GM23338 (cell line): ENCODE measurements around the gene CHST15. TPM values are rescaled to one million over a fixed set of nuclear protein-coding genes. Genes with fewer than 3 reads are reported as not detected.

ENCODE experiments used
- ATAC-seq: fragments of 200-7000 bp; cut with Tn5 transposase; 3 replicates; pipeline ENCODE4 v1.9.1; 2020
- DNase-seq: peaks from one replicate; pipeline ENCODE4 v3.0.0-alpha.2; 2015; ENCODE audit warnings: low spot score
- H2AFZ ChIP-seq: fragments of 200-600 bp; sonication (generic); 2 replicates; pipeline ENCODE4 v1.8.0; 2016; ENCODE audit warnings: antibody characterized with exemption, mild to moderate bottlenecking, moderate library complexity
- H3F3A ChIP-seq: fragments of 200-600 bp; sonication (generic); replicated peaks from 2 replicates; pipeline ENCODE4 v1.8.0; 2017; ENCODE audit warnings: antibody characterized with exemption, mixed run types, low read depth
- H3K27ac ChIP-seq: fragments of 200-600 bp; sonication (generic); 2 replicates; pipeline ENCODE4 v1.6.1; 2016; ENCODE audit warnings: low read depth
- H3K27me3 ChIP-seq: fragments of 200-600 bp; sonication (generic); 2 replicates; pipeline ENCODE4 v1.8.0; 2016; ENCODE audit warnings: mild to moderate bottlenecking, mixed run types, moderate library complexity; ENCODE audit not compliant: insufficient read depth
- H3K36me3 ChIP-seq: fragments of 200-600 bp; sonication (generic); 2 replicates; pipeline ENCODE4 v1.8.0; 2016; ENCODE audit warnings: mild to moderate bottlenecking; ENCODE audit not compliant: insufficient read depth
- H3K4me1 ChIP-seq: fragments of 200-600 bp; sonication (generic); 2 replicates; pipeline ENCODE4 v1.8.0; 2016; ENCODE audit warnings: mild to moderate bottlenecking, moderate library complexity; ENCODE audit not compliant: insufficient read depth
- H3K4me2 ChIP-seq: fragments of 200-600 bp; sonication (generic); 2 replicates; pipeline ENCODE4 v1.7.1; 2017; ENCODE audit warnings: mixed run types
- H3K4me3 ChIP-seq: fragments of 200-600 bp; sonication (generic); 2 replicates; pipeline ENCODE4 v1.6.1; 2016; ENCODE audit warnings: mixed run types
- H3K79me2 ChIP-seq: fragments of 200-600 bp; sonication (generic); replicated peaks from 2 replicates; pipeline ENCODE4 v1.8.0; 2017; ENCODE audit warnings: mild to moderate bottlenecking; ENCODE audit not compliant: insufficient read depth
- H3K9me2 ChIP-seq: fragments of 200-600 bp; sonication (generic); 2 replicates; pipeline ENCODE4 v1.8.0; 2017; ENCODE audit not compliant: insufficient read depth
- H4K20me1 ChIP-seq: fragments of 200-600 bp; sonication (generic); replicated peaks from 2 replicates; pipeline ENCODE4 v1.8.0; 2017; ENCODE audit warnings: mild to moderate bottlenecking; ENCODE audit not compliant: insufficient read depth
- H3K27ac Mint-ChIP-seq: 2 replicates; pipeline ENCODE4 v1.8.0; 2020; ENCODE audit warnings: inconsistent platforms, mild to moderate bottlenecking, moderate library complexity, mixed read lengths
- H3K27me3 Mint-ChIP-seq: 3 replicates; pipeline ENCODE4 v1.8.0; 2022; ENCODE audit warnings: low read depth, mild to moderate bottlenecking, moderate library complexity, mixed read lengths, inconsistent platforms; ENCODE audit not compliant: insufficient read depth, poor library complexity
- H3K36me3 Mint-ChIP-seq: 3 replicates; pipeline ENCODE4 v1.8.0; 2021; ENCODE audit warnings: low read depth, mild to moderate bottlenecking, inconsistent platforms, moderate library complexity, mixed read lengths
- H3K4me1 Mint-ChIP-seq: 3 replicates; pipeline ENCODE4 v1.8.0; 2020; ENCODE audit warnings: mild to moderate bottlenecking, inconsistent platforms, mixed read lengths
- H3K4me3 Mint-ChIP-seq: 3 replicates; pipeline ENCODE4 v1.8.0; 2021; ENCODE audit warnings: moderate library complexity, mild to moderate bottlenecking, inconsistent platforms, mixed read lengths
- H3K9me3 Mint-ChIP-seq: 3 replicates; pipeline ENCODE4 v1.8.0; 2020; ENCODE audit warnings: moderate library complexity, mild to moderate bottlenecking, inconsistent platforms, mixed read lengths
- ZNF114 ChIP-seq: fragments of 250-450 bp; sonication (Bioruptor Pico); IDR thresholded peaks from 2 replicates; pipeline ENCODE4 v1.5.0; 2020; ENCODE audit warnings: mild to moderate bottlenecking, moderate library complexity
- ZNF331 ChIP-seq: fragments of 250-450 bp; sonication (Bioruptor Pico); IDR thresholded peaks from 2 replicates; pipeline ENCODE4 v1.5.0; 2020; ENCODE audit warnings: low read depth, mild to moderate bottlenecking, moderate library complexity
- polyA plus RNA-seq: library from polyadenylated mRNA; unstranded; fragments of >200 nt; fragmentation: Nextera tagmentation; extraction: Ambion mirVana; gene quantifications from 2 replicates; pipeline ENCODE4 v1.2.1, GENCODE V29; 2016
- total RNA-seq: library from RNA; depleted of rRNA; stranded (reverse); fragments of >200 nt; shearing (Covaris generic); gene quantifications from 2 replicates; pipeline ENCODE4 v1.2.3, GENCODE V29; 2014
- TF ChIP-seq, protein P1 (sequence below): fragments of 250-450 bp; sonication (Bioruptor Pico); IDR thresholded peaks from 2 replicates; pipeline ENCODE4 v1.5.0; 2020; ENCODE audit warnings: mild to moderate bottlenecking, moderate library complexity
- TF ChIP-seq, protein P2 (sequence below): IDR thresholded peaks from 2 replicates; pipeline ENCODE4 v1.6.1; 2016; ENCODE audit warnings: antibody characterized with exemption

The CHST15 gene
- total and polyA plus RNA-seq, 2 experiments from 2014 or later = 2.6 to 11.2 TPM

DNA sequence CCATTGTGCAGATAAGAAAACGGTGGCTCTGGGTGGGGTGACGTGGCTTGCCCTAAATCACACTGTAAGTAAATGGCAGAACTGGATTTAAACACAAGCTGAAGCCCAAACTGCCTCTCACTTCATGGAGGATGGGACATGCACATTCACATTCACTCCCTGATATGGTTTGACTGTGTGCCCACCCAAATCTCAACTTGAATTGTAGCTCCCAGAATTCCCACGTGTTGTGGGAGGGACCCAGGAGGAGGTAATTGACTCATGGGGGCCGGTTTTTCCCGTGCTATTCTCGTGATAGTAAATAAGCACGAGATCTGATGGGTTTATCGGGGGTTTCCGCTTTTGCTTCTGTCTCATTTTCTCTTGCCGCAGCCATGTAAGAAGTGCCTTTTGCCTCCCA, 32.4 kb downstream of the CHST15 start (continued):
- TF ChIP-seq, protein P1, sequence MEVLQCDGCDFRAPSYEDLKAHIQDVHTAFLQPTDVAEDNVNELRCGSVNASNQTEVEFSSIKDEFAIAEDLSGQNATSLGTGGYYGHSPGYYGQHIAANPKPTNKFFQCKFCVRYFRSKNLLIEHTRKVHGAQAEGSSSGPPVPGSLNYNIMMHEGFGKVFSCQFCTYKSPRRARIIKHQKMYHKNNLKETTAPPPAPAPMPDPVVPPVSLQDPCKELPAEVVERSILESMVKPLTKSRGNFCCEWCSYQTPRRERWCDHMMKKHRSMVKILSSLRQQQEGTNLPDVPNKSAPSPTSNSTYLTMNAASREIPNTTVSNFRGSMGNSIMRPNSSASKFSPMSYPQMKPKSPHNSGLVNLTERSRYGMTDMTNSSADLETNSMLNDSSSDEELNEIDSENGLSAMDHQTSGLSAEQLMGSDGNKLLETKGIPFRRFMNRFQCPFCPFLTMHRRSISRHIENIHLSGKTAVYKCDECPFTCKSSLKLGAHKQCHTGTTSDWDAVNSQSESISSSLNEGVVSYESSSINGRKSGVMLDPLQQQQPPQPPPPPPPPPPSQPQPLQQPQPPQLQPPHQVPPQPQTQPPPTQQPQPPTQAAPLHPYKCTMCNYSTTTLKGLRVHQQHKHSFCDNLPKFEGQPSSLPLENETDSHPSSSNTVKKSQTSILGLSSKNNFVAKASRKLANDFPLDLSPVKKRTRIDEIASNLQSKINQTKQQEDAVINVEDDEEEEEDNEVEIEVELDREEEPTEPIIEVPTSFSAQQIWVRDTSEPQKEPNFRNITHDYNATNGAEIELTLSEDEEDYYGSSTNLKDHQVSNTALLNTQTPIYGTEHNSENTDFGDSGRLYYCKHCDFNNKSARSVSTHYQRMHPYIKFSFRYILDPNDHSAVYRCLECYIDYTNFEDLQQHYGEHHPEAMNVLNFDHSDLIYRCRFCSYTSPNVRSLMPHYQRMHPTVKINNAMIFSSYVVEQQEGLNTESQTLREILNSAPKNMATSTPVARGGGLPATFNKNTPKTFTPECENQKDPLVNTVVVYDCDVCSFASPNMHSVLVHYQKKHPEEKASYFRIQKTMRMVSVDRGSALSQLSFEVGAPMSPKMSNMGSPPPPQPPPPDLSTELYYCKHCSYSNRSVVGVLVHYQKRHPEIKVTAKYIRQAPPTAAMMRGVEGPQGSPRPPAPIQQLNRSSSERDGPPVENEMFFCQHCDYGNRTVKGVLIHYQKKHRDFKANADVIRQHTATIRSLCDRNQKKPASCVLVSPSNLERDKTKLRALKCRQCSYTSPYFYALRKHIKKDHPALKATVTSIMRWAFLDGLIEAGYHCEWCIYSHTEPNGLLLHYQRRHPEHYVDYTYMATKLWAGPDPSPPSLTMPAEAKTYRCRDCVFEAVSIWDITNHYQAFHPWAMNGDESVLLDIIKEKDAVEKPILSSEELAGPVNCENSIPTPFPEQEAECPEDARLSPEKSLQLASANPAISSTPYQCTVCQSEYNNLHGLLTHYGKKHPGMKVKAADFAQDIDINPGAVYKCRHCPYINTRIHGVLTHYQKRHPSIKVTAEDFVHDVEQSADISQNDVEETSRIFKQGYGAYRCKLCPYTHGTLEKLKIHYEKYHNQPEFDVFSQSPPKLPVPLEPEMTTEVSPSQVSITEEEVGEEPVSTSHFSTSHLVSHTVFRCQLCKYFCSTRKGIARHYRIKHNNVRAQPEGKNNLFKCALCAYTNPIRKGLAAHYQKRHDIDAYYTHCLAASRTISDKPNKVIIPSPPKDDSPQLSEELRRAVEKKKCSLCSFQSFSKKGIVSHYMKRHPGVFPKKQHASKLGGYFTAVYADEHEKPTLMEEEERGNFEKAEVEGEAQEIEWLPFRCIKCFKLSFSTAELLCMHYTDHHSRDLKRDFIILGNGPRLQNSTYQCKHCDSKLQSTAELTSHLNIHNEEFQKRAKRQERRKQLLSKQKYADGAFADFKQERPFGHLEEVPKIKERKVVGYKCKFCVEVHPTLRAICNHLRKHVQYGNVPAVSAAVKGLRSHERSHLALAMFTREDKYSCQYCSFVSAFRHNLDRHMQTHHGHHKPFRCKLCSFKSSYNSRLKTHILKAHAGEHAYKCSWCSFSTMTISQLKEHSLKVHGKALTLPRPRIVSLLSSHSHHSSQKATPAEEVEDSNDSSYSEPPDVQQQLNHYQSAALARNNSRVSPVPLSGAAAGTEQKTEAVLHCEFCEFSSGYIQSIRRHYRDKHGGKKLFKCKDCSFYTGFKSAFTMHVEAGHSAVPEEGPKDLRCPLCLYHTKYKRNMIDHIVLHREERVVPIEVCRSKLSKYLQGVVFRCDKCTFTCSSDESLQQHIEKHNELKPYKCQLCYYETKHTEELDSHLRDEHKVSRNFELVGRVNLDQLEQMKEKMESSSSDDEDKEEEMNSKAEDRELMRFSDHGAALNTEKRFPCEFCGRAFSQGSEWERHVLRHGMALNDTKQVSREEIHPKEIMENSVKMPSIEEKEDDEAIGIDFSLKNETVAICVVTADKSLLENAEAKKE (CRISPR knock-in tag) = no peak
- no peak for TF ChIP-seq ZNF114 (CRISPR knock-in tag)
- TF ChIP-seq, protein P2, sequence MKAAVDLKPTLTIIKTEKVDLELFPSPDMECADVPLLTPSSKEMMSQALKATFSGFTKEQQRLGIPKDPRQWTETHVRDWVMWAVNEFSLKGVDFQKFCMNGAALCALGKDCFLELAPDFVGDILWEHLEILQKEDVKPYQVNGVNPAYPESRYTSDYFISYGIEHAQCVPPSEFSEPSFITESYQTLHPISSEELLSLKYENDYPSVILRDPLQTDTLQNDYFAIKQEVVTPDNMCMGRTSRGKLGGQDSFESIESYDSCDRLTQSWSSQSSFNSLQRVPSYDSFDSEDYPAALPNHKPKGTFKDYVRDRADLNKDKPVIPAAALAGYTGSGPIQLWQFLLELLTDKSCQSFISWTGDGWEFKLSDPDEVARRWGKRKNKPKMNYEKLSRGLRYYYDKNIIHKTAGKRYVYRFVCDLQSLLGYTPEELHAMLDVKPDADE = no peak

DNA sequence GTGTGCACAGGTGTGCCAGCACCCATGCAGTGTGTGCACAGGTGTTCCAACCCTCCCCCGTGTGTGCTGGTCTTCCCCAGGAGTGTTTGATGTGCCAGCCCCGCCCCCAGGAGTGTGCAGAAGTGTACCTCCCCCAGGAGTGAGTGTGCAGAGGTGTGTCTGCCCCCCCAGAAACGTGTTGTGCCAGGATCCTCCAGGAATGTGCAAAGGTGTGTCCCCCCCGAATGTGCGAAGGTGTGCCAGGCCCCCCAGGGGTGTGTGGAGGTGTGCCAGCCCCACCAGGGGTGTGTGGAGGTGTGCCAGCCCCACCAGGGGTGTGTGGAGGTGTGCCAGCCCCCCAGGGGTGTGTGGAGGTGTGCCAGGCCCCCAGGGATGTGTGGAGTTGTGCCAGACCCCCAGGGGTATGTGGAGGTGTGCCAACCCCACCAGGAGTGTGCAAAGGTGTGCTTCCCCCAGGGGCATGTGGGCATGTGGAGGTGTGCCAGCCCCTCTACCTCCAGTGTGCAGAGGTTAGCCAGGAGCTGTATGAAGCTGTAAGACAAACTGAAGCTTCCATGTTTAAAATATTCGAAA, 33.2 kb downstream of the CHST15 start:
- Mint-ChIP-seq H3K4me3 (no peak overlapping the region), H3K36me3 (no peaks in the 10 kb centered on the region), H3K4me1 (peaks cover 27% of the 10 kb centered on the region), H3K27me3 (peaks cover 4% of the 10 kb centered on the region), H3K9me3 (no peaks in the 10 kb centered on the region), H3K27ac (no peak overlapping the region)
- no peak overlapping the region for H2AFZ ChIP-seq
- H3K4me2 ChIP-seq = no peak overlapping the region
- no peaks in the 10 kb centered on the region for H3F3A ChIP-seq
- H3K27ac ChIP-seq = no peak overlapping the region
- H3K27me3 ChIP-seq = no peaks in the 10 kb centered on the region
- no peaks in the 10 kb centered on the region for H3K9me2 ChIP-seq
- DNase-seq (no peak), ATAC-seq (no peak)
- peaks cover 9% of the 10 kb centered on the region for H3K4me1 ChIP-seq
- H4K20me1 ChIP-seq = no peaks in the 10 kb centered on the region
- H3K36me3 ChIP-seq = no peaks in the 10 kb centered on the region
- no peak overlapping the region for H3K4me3 ChIP-seq
- H3K79me2 ChIP-seq = 0 out of 2 replicates have a peak, but pooled peaks cover under 1% of the 10 kb centered on the region
- no peak for TF ChIP-seq ZNF331
